MM.1S (cell line): Measurements from ENCODE around the gene ACOX2.

Source experiments
- DNase-seq: peaks from one replicate; pipeline ENCODE4 v3.0.0-alpha.2; 2015
- H2AFZ ChIP-seq: fragments of 300-600 bp; sonication (generic); 2 replicates; pipeline ENCODE4 v1.6.0; 2016; ENCODE audit warnings: antibody characterized with exemption, low read length
- H3F3A ChIP-seq: fragments of 300-600 bp; sonication (generic); 2 replicates; pipeline ENCODE4 v1.6.1; 2016; ENCODE audit warnings: mild to moderate bottlenecking, antibody characterized with exemption, low read length, moderate library complexity, mixed read lengths; ENCODE audit not compliant: insufficient read depth
- H3K27ac ChIP-seq: fragments of 300-600 bp; sonication (generic); 2 replicates; pipeline ENCODE4 v1.5.1; 2016; ENCODE audit warnings: mild to moderate bottlenecking, low read length
- H3K27me3 ChIP-seq: fragments of 300-600 bp; sonication (generic); replicated peaks from 2 replicates; pipeline ENCODE4 v1.6.0; 2016; ENCODE audit warnings: low read length; ENCODE audit not compliant: insufficient read depth
- H3K36me3 ChIP-seq: fragments of 300-600 bp; sonication (generic); replicated peaks from 2 replicates; pipeline ENCODE4 v1.6.1; 2016; ENCODE audit warnings: mild to moderate bottlenecking, low read length, mixed read lengths; ENCODE audit not compliant: insufficient read depth
- H3K4me1 ChIP-seq: fragments of 300-600 bp; sonication (generic); 2 replicates; pipeline ENCODE4 v1.6.1; 2016; ENCODE audit warnings: low read length, mixed read lengths
- H3K4me2 ChIP-seq: fragments of 300-600 bp; sonication (generic); 2 replicates; pipeline ENCODE4 v1.6.0; 2016; ENCODE audit warnings: low read depth, low read length
- H3K4me3 ChIP-seq: fragments of 300-600 bp; sonication (generic); 2 replicates; pipeline ENCODE4 v1.5.1; 2016; ENCODE audit warnings: low read length, mixed read lengths
- H3K79me2 ChIP-seq: fragments of 300-600 bp; sonication (generic); 2 replicates; pipeline ENCODE4 v1.6.1; 2016; ENCODE audit warnings: mixed run types, low read length, mixed read lengths
- H3K9ac ChIP-seq: fragments of 300-600 bp; sonication (generic); 2 replicates; pipeline ENCODE4 v1.6.1; 2016; ENCODE audit warnings: low read length, mixed read lengths
- H3K9me2 ChIP-seq: fragments of 300-600 bp; sonication (generic); replicated peaks from 2 replicates; pipeline ENCODE4 v1.6.1; 2016; ENCODE audit warnings: mild to moderate bottlenecking, low read length, mixed read lengths; ENCODE audit not compliant: insufficient read depth
- H3K9me3 ChIP-seq: fragments of 300-600 bp; sonication (generic); replicated peaks from 2 replicates; pipeline ENCODE4 v1.6.1; 2016; ENCODE audit warnings: mild to moderate bottlenecking, low read length, mixed read lengths; ENCODE audit not compliant: insufficient read depth
- H4K20me1 ChIP-seq: fragments of 300-600 bp; sonication (generic); 2 replicates; pipeline ENCODE4 v1.6.1; 2016; ENCODE audit warnings: mild to moderate bottlenecking, low read length, moderate library complexity, mixed read lengths; ENCODE audit not compliant: insufficient read depth
- CTCF ChIP-seq: fragments of 300-600 bp; sonication (generic); IDR thresholded peaks from 2 replicates; pipeline ENCODE4 v1.5.1; 2016; ENCODE audit warnings: antibody characterized with exemption, low read length, mixed read lengths
- EZH2 ChIP-seq: fragments of 300-600 bp; sonication (generic); optimal IDR thresholded peaks from 2 replicates; pipeline ENCODE3; 2017; ENCODE audit warnings: low read depth, mild to moderate bottlenecking, antibody characterized with exemption, low read length, mixed read lengths
- EZH2phosphoT487 ChIP-seq: fragments of 300-600 bp; sonication (generic); IDR thresholded peaks from 2 replicates; pipeline ENCODE4 v1.6.1; 2018; ENCODE audit warnings: antibody characterized with exemption, low read length

Gene ACOX2

GRCh38 chr3:58556761-58557221, 19.8 kb upstream of the ACOX2 start:
- TF ChIP-seq CTCF (no peak), EZH2phosphoT487 (no peak), EZH2 (no peak)
- Histone ChIP-seq H3K4me2 (no peak overlapping the region), H3K27ac (no peak overlapping the region), H4K20me1 (no peaks in the 10 kb centered on the region), H3K4me1 (no peaks in the 10 kb centered on the region), H3K36me3 (no peaks in the 10 kb centered on the region), H3K79me2 (no peaks in the 10 kb centered on the region), H2AFZ (no peak overlapping the region), H3K9me3 (no peaks in the 10 kb centered on the region), H3K4me3 (no peak overlapping the region), H3K9ac (no peak overlapping the region), H3K27me3 (no peaks in the 10 kb centered on the region), H3K9me2 (no peaks in the 10 kb centered on the region), H3F3A (no peaks in the 10 kb centered on the region)
- DNase-seq = no peak

GRCh38 chr3:58556001-58556400, 19.0 kb upstream of the ACOX2 start:
- Histone ChIP-seq H3K4me2 (no peak overlapping the region), H3K36me3 (no peaks in the 10 kb centered on the region), H3K4me3 (no peak overlapping the region), H3K27ac (no peak overlapping the region), H2AFZ (no peak overlapping the region), H3K9me2 (no peaks in the 10 kb centered on the region), H3K9ac (no peak overlapping the region), H3K27me3 (no peaks in the 10 kb centered on the region), H4K20me1 (no peaks in the 10 kb centered on the region), H3K9me3 (no peaks in the 10 kb centered on the region), H3F3A (no peaks in the 10 kb centered on the region), H3K79me2 (no peaks in the 10 kb centered on the region), H3K4me1 (no peaks in the 10 kb centered on the region)
- no peak for DNase-seq
- TF ChIP-seq EZH2phosphoT487 (no peak), CTCF (no peak), EZH2 (no peak)

GRCh38 chr3:58555203-58555602, 18.2 kb upstream of the ACOX2 start:
- no peaks in the 10 kb centered on the region for H3F3A ChIP-seq
- H3K4me2 ChIP-seq = no peak overlapping the region
- H4K20me1 ChIP-seq = no peaks in the 10 kb centered on the region
- no peak overlapping the region for H2AFZ ChIP-seq
- no peaks in the 10 kb centered on the region for H3K9me2 ChIP-seq
- H3K79me2 ChIP-seq = no peaks in the 10 kb centered on the region
- no peaks in the 10 kb centered on the region for H3K36me3 ChIP-seq
- H3K9ac ChIP-seq = no peak overlapping the region
- H3K27me3 ChIP-seq = no peaks in the 10 kb centered on the region
- H3K4me1 ChIP-seq = no peaks in the 10 kb centered on the region
- H3K4me3 ChIP-seq = no peak overlapping the region
- no peaks in the 10 kb centered on the region for H3K9me3 ChIP-seq
- H3K27ac ChIP-seq = no peak overlapping the region
- TF ChIP-seq EZH2phosphoT487 (no peak), EZH2 (no peak), CTCF (no peak)
- DNase-seq = no peak
